ENCODE data around the gene MTHFD2L. TPM values are rescaled to one million over a fixed set of nuclear protein-coding genes. Genes with fewer than 3 reads are reported as not detected.

Gene MTHFD2L
- total RNA-seq, 1 donor from 2014 or later: 9.4 TPM

DNA sequence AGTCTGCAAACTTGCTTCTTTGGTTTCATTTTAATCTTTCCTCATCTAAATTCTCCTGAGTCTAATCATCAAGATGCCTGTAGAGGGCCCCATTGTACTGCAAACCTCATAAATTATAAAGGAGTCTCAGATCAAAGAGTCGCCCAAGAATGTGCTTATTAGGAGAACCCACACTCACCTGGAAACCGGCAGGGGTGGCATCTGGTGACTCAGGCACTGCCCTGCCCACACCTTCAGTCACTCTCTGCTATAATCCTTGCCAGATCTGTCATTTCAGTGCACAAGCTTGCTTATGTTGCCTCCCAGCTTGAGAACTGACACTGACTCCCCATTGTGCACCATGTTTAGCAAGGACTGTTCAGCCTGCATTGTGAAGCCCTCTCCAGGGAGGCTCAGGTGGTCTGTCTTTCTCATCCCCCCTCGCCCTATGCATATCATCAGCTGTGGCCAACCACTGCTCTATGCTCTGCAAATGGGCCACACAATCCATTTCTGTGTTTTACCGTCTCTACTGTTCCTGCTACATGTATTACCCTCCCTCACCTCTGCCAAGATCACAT lies 162.7 kb downstream of the MTHFD2L start:
- H3K4me1 Mint-ChIP-seq: peaks cover 1% of the 10 kb centered on the region
- H3K27me3 Mint-ChIP-seq: peaks cover 23% of the 10 kb centered on the region
- intact Hi-C loops (cut with micrococcal nuclease): loop anchor here (1.0 to 5.0 kb wide), 2 partner anchors 212 to 351 kb away; no protein-coding TSS in a partner anchor
- H3K4me3 Mint-ChIP-seq: no peak overlapping the region
- no peak overlapping the region for H3K27ac Mint-ChIP-seq
- H3K36me3 Mint-ChIP-seq (ENCODE audit: low read depth): no peaks in the 10 kb centered on the region
- peak; percentile 65 for DNase-seq
- no peaks in the 10 kb centered on the region for H3K9me3 Mint-ChIP-seq

DNA sequence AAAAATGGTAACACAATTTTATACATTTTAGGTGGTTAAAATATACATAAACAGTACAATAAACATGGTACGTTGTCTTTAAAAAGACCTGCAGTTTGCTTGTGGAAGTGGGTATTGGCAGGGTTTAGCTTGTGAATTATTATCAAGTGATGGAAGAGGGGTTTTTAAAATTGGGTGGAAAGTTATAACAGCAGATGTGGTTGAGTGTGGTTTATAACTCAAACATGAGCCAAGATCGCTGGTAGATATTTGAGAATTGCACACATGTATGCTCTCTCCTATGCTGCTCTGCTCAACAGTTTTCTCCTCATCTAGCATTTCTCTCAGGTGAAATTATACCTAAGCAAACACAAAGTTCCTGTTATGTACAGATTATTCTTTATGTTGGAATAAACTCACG lies 164.4 kb downstream of the MTHFD2L start:
- intact Hi-C loops (cut with micrococcal nuclease): loop anchor here (5.0 kb wide), 1 partner anchor 210 kb away; no protein-coding TSS in a partner anchor
- Mint-ChIP-seq H3K4me3 (no peak overlapping the region), H3K27ac (no peak overlapping the region), H3K4me1 (peaks cover 1% of the 10 kb centered on the region), H3K27me3 (peaks cover 23% of the 10 kb centered on the region), H3K9me3 (no peaks in the 10 kb centered on the region), H3K36me3 (ENCODE audit: low read depth) (no peaks in the 10 kb centered on the region)
- DNase-seq: no peak

DNA sequence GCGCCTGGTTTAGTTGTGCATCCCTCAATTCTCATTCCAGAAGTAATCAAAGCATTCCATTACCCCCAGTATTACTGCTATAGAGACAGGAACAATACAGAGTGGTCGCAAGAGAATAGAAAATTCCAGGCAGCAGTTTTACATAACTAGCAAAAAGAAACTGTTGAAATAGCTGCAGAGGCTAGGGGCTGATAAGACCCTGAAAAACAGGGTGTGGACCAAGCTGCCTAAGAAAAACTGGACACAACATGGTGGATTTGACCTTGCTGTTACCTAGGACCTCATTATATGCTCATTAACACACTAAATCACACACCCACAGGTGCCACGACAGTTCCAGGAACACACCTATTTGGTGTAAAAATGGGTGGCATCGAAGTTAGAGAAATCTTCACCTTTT lies 165.7 kb downstream of the MTHFD2L start:
- Mint-ChIP-seq H3K36me3 (ENCODE audit: low read depth) (no peaks in the 10 kb centered on the region), H3K4me1 (peaks cover 1% of the 10 kb centered on the region), H3K4me3 (no peak overlapping the region), H3K27ac (no peak overlapping the region), H3K9me3 (no peaks in the 10 kb centered on the region), H3K27me3 (peaks cover 26% of the 10 kb centered on the region)
- intact Hi-C loops (cut with micrococcal nuclease): loop anchor here (5.0 kb wide), 1 partner anchor 209 kb away; no protein-coding TSS in a partner anchor
- no peak for DNase-seq

- Mint-ChIP-seq H3K4me3 (no peak overlapping the region), H3K9me3 (no peaks in the 10 kb centered on the region), H3K4me1 (peaks cover 1% of the 10 kb centered on the region), H3K27me3 (peaks cover 32% of the 10 kb centered on the region), H3K36me3 (ENCODE audit: low read depth) (no peaks in the 10 kb centered on the region), H3K27ac (no peak overlapping the region)
- no peak for DNase-seq
- intact Hi-C loops (cut with micrococcal nuclease): loop anchor here (5.0 kb wide), 1 partner anchor 208 kb away; no protein-coding TSS in a partner anchor
Measured at GRCh38 chr4:74324262-74324661, 166.3 kb downstream of the MTHFD2L start.

DNA sequence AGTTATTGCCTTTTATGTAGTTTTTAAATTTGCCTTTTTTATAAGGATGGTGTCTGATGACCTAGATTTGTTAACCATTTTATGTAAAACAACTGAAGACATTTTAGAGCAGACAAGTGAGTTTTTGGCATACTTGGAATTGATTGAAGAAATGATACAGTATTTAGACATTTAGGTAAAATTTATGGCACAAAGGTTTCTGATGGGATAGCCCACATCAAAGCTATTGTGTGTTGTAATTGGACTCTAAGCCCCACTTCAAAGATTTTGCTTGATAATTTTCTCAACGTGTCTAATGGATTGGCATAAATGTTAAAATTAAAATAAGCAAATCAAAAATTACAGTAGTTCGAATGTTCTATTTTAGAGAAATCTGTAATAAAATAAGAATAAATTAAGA lies 168.0 kb downstream of the MTHFD2L start:
- Mint-ChIP-seq H3K4me3 (no peak overlapping the region), H3K27ac (no peak overlapping the region), H3K36me3 (ENCODE audit: low read depth) (no peaks in the 10 kb centered on the region), H3K4me1 (no peaks in the 10 kb centered on the region), H3K27me3 (peaks cover 32% of the 10 kb centered on the region), H3K9me3 (no peaks in the 10 kb centered on the region)
- no peak for DNase-seq
- intact Hi-C loops (cut with micrococcal nuclease): no loop called here

- Mint-ChIP-seq H3K4me1 (no peaks in the 10 kb centered on the region), H3K4me3 (no peak overlapping the region), H3K36me3 (ENCODE audit: low read depth) (no peaks in the 10 kb centered on the region), H3K27ac (no peak overlapping the region), H3K27me3 (peaks cover 23% of the 10 kb centered on the region), H3K9me3 (no peaks in the 10 kb centered on the region)
- DNase-seq: no peak
- intact Hi-C loops (cut with micrococcal nuclease): no loop called here
Measured at GRCh38 chr4:74327762-74328161, 169.8 kb downstream of the MTHFD2L start.

DNA sequence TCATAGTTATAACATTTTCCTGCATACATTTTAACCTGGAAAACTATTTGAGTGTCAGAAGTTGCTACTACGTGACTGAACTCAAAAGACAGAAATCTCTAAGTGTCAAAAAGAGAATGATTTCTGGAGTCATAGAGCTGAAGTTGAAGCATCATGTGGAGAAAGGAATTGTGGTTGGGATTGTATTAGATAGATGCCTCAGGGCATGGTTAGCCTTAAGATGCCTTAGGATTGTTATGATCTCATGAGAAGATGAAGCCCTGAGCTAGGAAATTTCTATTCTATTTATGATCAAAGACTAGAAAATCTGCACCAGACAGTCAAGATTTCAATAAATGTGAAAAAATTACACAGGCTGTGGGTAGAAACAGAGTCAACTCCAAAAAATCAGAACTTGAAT lies 170.6 kb downstream of the MTHFD2L start:
- Mint-ChIP-seq H3K27ac (no peak overlapping the region), H3K9me3 (no peaks in the 10 kb centered on the region)
- intact Hi-C loops (cut with micrococcal nuclease): no loop called here

DNA sequence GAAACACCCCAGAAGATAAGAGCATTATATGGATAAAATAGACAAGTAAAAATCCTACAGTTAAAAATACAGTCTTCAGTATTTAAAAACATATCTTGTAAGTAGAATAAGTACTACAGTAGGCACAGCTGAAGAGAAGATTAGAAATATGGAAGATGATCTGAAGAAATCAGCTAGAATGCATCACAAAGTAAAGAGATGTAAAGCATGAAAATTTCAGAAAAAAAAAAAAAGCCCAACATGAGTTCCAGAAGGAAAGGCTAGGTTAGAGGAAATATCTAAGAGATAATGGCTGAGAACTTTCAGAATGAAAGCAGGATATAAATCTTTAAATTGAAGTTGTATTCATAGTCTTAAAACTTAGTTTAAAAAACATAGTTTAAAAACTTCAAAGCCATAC lies 171.4 kb downstream of the MTHFD2L start:
- Mint-ChIP-seq H3K4me1 (no peaks in the 10 kb centered on the region), H3K27me3 (peaks cover 15% of the 10 kb centered on the region), H3K4me3 (no peak overlapping the region), H3K9me3 (no peaks in the 10 kb centered on the region), H3K36me3 (ENCODE audit: low read depth) (no peaks in the 10 kb centered on the region), H3K27ac (no peak overlapping the region)
- no peak for DNase-seq
- intact Hi-C loops (cut with micrococcal nuclease): no loop called here

More for the DNA sequence above, 170.6 kb downstream of the MTHFD2L start:
- no peak for DNase-seq
- no peaks in the 10 kb centered on the region for H3K4me1 Mint-ChIP-seq
- peaks cover 20% of the 10 kb centered on the region for H3K27me3 Mint-ChIP-seq
- H3K4me3 Mint-ChIP-seq: no peak overlapping the region
- H3K36me3 Mint-ChIP-seq (ENCODE audit: low read depth): no peaks in the 10 kb centered on the region

DNA sequence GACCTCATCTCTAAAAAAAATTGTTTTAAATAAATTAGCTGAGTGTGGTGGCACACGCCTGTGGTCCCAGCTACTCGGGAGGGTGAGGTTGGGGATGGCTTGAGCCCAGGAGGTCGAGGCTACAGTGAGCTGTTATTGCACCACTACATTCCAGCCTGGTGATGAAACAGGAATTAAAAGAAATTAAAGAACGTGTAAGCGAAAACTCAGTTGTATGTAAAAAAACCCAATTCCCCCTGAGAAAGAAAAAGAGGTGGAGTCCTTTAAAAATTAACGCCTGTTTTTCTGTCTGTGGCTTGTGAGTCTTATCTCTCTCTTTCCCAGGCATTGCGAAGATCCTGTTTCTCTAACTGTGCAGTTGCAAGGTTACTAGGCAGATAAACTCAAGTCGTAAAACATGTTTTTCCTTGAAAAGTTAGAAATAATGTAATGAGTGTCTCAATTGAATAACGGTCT lies 172.4 kb downstream of the MTHFD2L start:
- no peak for DNase-seq
- Mint-ChIP-seq H3K27ac (no peak overlapping the region), H3K9me3 (no peaks in the 10 kb centered on the region), H3K4me3 (no peak overlapping the region), H3K36me3 (ENCODE audit: low read depth) (no peaks in the 10 kb centered on the region), H3K27me3 (peaks cover 12% of the 10 kb centered on the region), H3K4me1 (no peaks in the 10 kb centered on the region)
- intact Hi-C loops (cut with micrococcal nuclease): no loop called here

DNA sequence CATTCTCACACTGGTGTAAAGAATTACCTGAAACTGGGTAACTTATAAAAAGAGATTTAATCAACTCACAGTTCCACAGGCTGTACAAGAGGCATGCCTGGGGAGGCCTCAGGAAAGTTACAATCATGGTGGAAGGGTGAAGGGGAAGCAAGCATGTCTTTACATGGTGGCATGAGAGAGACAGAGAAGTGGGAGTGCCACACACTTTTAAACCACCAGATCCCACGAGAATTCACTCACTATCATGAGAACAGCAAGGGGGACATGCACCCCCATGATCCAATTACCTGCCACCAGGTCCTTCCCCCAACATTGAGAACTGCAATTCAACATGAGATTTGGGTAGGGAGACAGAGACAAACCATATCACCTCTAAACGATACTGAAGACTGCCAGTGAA lies 173.3 kb downstream of the MTHFD2L start:
- H3K27me3 Mint-ChIP-seq: peaks cover 12% of the 10 kb centered on the region
- no peaks in the 10 kb centered on the region for H3K4me1 Mint-ChIP-seq
- no peaks in the 10 kb centered on the region for H3K9me3 Mint-ChIP-seq
- no peaks in the 10 kb centered on the region for H3K36me3 Mint-ChIP-seq (ENCODE audit: low read depth)
- intact Hi-C loops (cut with micrococcal nuclease): no loop called here
- H3K27ac Mint-ChIP-seq: no peak overlapping the region
- no peak overlapping the region for H3K4me3 Mint-ChIP-seq
- no peak for DNase-seq

DNA sequence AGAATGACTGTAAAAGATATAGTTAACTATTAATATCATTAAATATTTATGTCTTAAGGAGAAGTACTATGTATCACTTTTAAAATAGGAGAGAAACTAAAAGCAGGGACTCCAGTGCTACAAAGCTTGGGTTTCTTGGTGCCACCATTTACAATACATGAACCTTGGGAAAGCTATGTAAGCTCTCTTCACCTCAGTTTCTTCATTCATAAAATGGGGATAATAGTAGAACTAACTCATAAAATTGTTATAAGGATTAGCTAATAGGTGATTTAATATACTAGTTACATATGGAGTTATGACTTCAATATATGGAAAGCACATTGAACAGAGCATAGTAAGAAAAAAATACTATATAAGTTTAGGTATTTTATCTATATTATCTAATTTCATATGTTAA lies 174.0 kb downstream of the MTHFD2L start:
- DNase-seq: no peak
- Mint-ChIP-seq H3K9me3 (no peaks in the 10 kb centered on the region), H3K4me3 (no peak overlapping the region), H3K36me3 (ENCODE audit: low read depth) (no peaks in the 10 kb centered on the region), H3K27ac (no peak overlapping the region), H3K27me3 (peaks cover 12% of the 10 kb centered on the region), H3K4me1 (no peaks in the 10 kb centered on the region)
- intact Hi-C loops (cut with micrococcal nuclease): no loop called here

GRCh38 chr4:74334636-74335035 lies 176.7 kb downstream of the MTHFD2L start:
- no peaks in the 10 kb centered on the region for H3K9me3 Mint-ChIP-seq
- DNase-seq: no peak
- no peak overlapping the region for H3K27ac Mint-ChIP-seq
- H3K4me1 Mint-ChIP-seq: no peaks in the 10 kb centered on the region
- no peaks in the 10 kb centered on the region for H3K36me3 Mint-ChIP-seq (ENCODE audit: low read depth)
- H3K4me3 Mint-ChIP-seq: no peak overlapping the region
- peaks cover 6% of the 10 kb centered on the region for H3K27me3 Mint-ChIP-seq
- intact Hi-C loops (cut with micrococcal nuclease): no loop called here

- no peak overlapping the region for H3K27ac Mint-ChIP-seq
- intact Hi-C loops (cut with micrococcal nuclease): no loop called here
- peaks cover 4% of the 10 kb centered on the region for H3K27me3 Mint-ChIP-seq
Measured at GRCh38 chr4:74335341-74336021, 177.6 kb downstream of the MTHFD2L start.

GRCh38 chr4:74338792-74339333 lies 180.9 kb downstream of the MTHFD2L start:
- Mint-ChIP-seq H3K9me3 (peaks cover 6% of the 10 kb centered on the region), H3K36me3 (ENCODE audit: low read depth) (no peaks in the 10 kb centered on the region), H3K4me1 (no peaks in the 10 kb centered on the region), H3K4me3 (no peak overlapping the region), H3K27ac (no peak overlapping the region), H3K27me3 (peaks cover 4% of the 10 kb centered on the region)
- intact Hi-C loops (cut with micrococcal nuclease): no loop called here
- no peak for DNase-seq

More at GRCh38 chr4:74335341-74336021, 177.6 kb downstream of the MTHFD2L start:
- Mint-ChIP-seq H3K36me3 (ENCODE audit: low read depth) (no peaks in the 10 kb centered on the region), H3K4me1 (no peaks in the 10 kb centered on the region), H3K4me3 (no peak overlapping the region), H3K9me3 (no peaks in the 10 kb centered on the region)
- no peak for DNase-seq

All from activated CD4-positive, alpha-beta T cell treated with anti-CD3 and anti-CD28 coated beads, Interleukin-2, amount 10 ng/mL, durations not matched to agents 24 days and 14 days (primary cell).